ENCODE results near the gene SLC35G4.
"Not testable (repeated sequence)": the region's sequence is repeated elsewhere in the genome, so short reads cannot be mapped to it uniquely, and the experiment has no call there.

The SLC35G4 gene

DNA sequence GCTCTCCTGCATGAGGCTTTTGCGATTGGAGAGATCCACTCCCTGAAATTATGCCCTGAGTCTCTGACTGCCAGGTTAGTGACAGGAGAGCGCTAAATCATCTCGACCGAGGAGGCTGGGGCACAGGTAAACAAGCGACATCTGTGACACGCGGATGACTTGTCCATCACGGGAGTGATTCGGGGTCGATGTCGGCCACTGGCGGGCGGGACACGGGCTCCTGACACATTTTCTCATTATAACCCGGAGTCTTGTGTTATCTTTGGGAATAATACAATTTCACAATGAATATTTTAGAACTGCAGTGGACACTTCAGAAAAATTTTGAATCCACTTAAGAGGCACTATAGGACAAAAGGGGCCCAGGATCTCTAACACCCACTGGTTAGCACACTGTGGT lies 29.5 kb upstream of the SLC35G4 start:
- Histone ChIP-seq H3K4me1 (ENCODE audit: control insufficient read depth, insufficient read depth, low read length) (no peaks in the 10 kb centered on the region), H3K4me3 (ENCODE audit: low read length) (no peak overlapping the region), H3K36me3 (ENCODE audit: control insufficient read depth, insufficient read depth, low read length, severe bottlenecking) (no peaks in the 10 kb centered on the region), H3K9ac (ENCODE audit: low read length) (no peak overlapping the region), H3K9me3 (ENCODE audit: control insufficient read depth, low read length) (no peaks in the 10 kb centered on the region), H3K27me3 (replicated peaks; ENCODE audit: control insufficient read depth, insufficient read depth, low read length) (peaks cover 8% of the 10 kb centered on the region)
- no peak for DNase-seq (ENCODE audit: low read depth)

DNA sequence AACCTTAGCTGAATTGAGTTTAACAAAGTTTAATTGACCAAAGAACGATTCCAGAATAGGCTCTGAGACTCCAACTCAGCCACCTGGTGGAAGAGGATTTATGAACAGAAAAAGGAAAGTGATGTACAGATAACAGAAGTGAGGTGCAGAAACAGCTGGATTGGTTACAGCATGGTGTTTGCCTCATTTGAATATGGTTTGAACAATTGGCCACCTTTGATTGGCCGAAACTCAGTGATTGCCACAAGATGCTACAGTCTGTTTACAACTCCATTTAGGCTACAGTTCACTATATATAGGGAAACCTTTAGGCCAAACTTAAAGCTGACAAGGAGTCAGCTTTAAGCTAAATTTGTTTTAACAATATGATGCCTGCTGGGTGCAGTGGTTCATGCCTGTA lies 28.1 kb upstream of the SLC35G4 start:
- H3K36me3 ChIP-seq (ENCODE audit: control insufficient read depth, insufficient read depth, low read length, severe bottlenecking), result no peaks in the 10 kb centered on the region
- H3K4me3 ChIP-seq (ENCODE audit: low read length), result no peak overlapping the region
- no peaks in the 10 kb centered on the region for H3K9me3 ChIP-seq (ENCODE audit: control insufficient read depth, low read length)
- H3K27me3 ChIP-seq (replicated peaks; ENCODE audit: control insufficient read depth, insufficient read depth, low read length), result peaks cover 8% of the 10 kb centered on the region
- H3K4me1 ChIP-seq (ENCODE audit: control insufficient read depth, insufficient read depth, low read length), result no peaks in the 10 kb centered on the region
- no peak for DNase-seq (ENCODE audit: low read depth)
- no peak overlapping the region for H3K9ac ChIP-seq (ENCODE audit: low read length)

DNA sequence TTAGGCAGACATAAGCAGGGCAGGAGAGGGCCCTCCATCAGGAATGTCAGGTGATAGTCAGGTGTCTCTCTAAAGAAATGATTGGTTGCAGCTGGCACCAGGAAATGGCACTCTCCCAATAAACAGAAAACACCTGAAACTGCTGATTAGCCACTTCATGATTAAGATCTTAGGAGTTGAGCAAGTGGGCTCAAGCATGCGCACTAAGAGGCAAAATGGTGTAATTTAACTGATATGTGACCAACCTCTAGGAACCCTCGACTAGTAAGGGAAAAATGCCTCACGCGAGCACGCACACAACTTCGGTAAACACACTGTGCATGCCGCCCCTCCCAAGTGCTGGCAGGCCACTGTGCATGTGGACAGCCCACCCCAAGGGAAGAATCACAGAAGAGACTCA lies 23.8 kb upstream of the SLC35G4 start:
- no peak for DNase-seq (ENCODE audit: low read depth)

DNA sequence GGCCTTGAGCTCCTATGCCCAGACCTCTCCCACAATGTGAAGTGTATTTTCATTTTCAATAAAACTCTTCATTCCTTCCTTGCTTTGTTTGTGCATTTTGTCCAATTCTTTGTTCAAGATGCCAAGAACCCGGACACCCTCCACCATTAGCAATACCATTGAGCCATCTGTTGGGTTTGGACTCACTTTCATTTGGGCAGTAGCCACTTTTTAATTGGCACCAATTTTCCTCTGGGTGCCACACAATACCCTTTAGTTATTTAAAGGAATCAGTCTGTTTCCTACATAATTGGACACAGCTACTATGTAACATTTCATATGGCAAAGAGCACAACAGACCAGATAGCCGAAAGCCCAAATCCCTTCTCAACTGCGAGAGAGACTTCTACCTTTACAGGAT lies 22.5 kb upstream of the SLC35G4 start:
- H3K4me3 ChIP-seq (ENCODE audit: low read length), result no peak overlapping the region
- no peak overlapping the region for H3K9ac ChIP-seq (ENCODE audit: low read length)
- H3K36me3 ChIP-seq (ENCODE audit: control insufficient read depth, insufficient read depth, low read length, severe bottlenecking), result no peaks in the 10 kb centered on the region
- peaks cover 12% of the 10 kb centered on the region for H3K27me3 ChIP-seq (replicated peaks; ENCODE audit: control insufficient read depth, insufficient read depth, low read length)
- no peaks in the 10 kb centered on the region for H3K4me1 ChIP-seq (ENCODE audit: control insufficient read depth, insufficient read depth, low read length)
- DNase-seq (ENCODE audit: low read depth), result no peak
- no peaks in the 10 kb centered on the region for H3K9me3 ChIP-seq (ENCODE audit: control insufficient read depth, low read length)

More for the DNA sequence above, 23.8 kb upstream of the SLC35G4 start:
- Histone ChIP-seq H3K9ac (ENCODE audit: low read length) (no peak overlapping the region), H3K9me3 (ENCODE audit: control insufficient read depth, low read length) (no peaks in the 10 kb centered on the region), H3K4me3 (ENCODE audit: low read length) (no peak overlapping the region), H3K27me3 (replicated peaks; ENCODE audit: control insufficient read depth, insufficient read depth, low read length) (peaks cover 8% of the 10 kb centered on the region), H3K36me3 (ENCODE audit: control insufficient read depth, insufficient read depth, low read length, severe bottlenecking) (no peaks in the 10 kb centered on the region), H3K4me1 (ENCODE audit: control insufficient read depth, insufficient read depth, low read length) (no peaks in the 10 kb centered on the region)

DNA sequence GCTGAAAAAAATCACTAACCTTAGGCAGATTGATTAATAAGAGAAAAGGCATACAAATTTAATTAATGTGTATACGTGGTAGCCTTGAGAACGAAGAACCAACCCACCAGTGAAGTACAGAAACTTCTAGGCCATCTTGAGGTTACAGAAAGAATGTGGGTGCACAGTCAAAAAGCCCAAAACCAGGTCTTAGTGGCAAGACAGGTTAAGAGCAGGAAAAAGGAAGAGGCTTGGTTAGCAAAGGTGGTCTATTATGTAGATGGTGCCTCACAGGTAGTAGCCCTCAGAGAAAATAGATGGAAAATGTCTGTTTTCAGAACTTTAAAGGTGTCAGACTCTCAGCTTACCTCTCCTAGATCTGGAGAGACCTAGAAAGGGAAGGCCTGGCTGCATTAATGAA lies 22.0 kb upstream of the SLC35G4 start:
- no peak for DNase-seq (ENCODE audit: low read depth)
- no peaks in the 10 kb centered on the region for H3K36me3 ChIP-seq (ENCODE audit: control insufficient read depth, insufficient read depth, low read length, severe bottlenecking)
- H3K4me1 ChIP-seq (ENCODE audit: control insufficient read depth, insufficient read depth, low read length), result no peaks in the 10 kb centered on the region
- H3K9ac ChIP-seq (ENCODE audit: low read length), result no peak overlapping the region
- no peak overlapping the region for H3K4me3 ChIP-seq (ENCODE audit: low read length)
- no peaks in the 10 kb centered on the region for H3K9me3 ChIP-seq (ENCODE audit: control insufficient read depth, low read length)
- peaks cover 12% of the 10 kb centered on the region for H3K27me3 ChIP-seq (replicated peaks; ENCODE audit: control insufficient read depth, insufficient read depth, low read length)

DNA sequence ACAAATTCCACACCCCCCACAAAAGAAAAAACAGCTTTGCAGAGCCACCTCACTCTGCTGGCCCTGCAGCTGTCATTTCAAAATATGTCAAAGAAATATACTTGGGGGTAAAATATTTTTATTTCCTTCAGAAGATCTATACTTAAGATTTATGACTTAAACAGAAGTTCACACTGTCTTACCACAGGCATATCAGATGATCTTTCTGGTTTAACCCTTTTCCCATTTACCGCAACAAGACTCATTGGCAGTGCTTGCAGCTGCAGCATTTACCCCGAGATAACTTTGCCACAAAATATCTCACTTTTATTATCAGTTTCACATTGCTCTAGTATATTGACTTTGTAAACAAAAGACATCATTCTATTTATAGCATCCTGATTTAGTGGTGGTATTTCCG lies 21.6 kb upstream of the SLC35G4 start:
- peaks cover 13% of the 10 kb centered on the region for H3K27me3 ChIP-seq (replicated peaks; ENCODE audit: control insufficient read depth, insufficient read depth, low read length)
- peaks cover 3% of the 10 kb centered on the region for H3K9me3 ChIP-seq (ENCODE audit: control insufficient read depth, low read length)
- H3K4me3 ChIP-seq (ENCODE audit: low read length), result no peak overlapping the region
- H3K4me1 ChIP-seq (ENCODE audit: control insufficient read depth, insufficient read depth, low read length), result no peaks in the 10 kb centered on the region
- DNase-seq (ENCODE audit: low read depth), result no peak
- H3K36me3 ChIP-seq (ENCODE audit: control insufficient read depth, insufficient read depth, low read length, severe bottlenecking), result no peaks in the 10 kb centered on the region
- H3K9ac ChIP-seq (ENCODE audit: low read length), result no peak overlapping the region

DNA sequence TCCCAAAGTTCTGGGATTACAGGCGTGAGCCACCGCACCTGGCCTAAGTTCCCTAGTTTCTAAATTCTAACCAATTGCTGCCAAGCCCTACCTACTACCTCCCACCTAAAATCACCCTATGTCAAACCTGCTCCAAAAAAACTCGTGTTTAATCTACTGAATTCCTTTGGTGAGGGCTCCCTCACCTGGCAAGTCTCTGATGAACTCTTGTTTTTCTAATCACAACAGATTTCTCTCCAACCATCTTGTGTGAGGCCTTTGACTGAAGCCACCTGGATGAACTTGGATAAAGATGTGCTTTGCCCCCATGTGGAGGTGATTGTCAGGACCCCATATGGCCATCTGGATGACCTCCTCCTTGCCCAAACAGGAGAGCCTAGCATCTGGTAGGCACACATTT lies 17.4 kb upstream of the SLC35G4 start:
- no peak overlapping the region for H3K9ac ChIP-seq (ENCODE audit: low read length)
- H3K4me3 ChIP-seq (ENCODE audit: low read length), result no peak overlapping the region
- no peak for DNase-seq (ENCODE audit: low read depth)
- no peaks in the 10 kb centered on the region for H3K36me3 ChIP-seq (ENCODE audit: control insufficient read depth, insufficient read depth, low read length, severe bottlenecking)
- peaks cover 3% of the 10 kb centered on the region for H3K9me3 ChIP-seq (ENCODE audit: control insufficient read depth, low read length)
- peaks cover 11% of the 10 kb centered on the region for H3K27me3 ChIP-seq (replicated peaks; ENCODE audit: control insufficient read depth, insufficient read depth, low read length)
- H3K4me1 ChIP-seq (ENCODE audit: control insufficient read depth, insufficient read depth, low read length), result no peaks in the 10 kb centered on the region

DNA sequence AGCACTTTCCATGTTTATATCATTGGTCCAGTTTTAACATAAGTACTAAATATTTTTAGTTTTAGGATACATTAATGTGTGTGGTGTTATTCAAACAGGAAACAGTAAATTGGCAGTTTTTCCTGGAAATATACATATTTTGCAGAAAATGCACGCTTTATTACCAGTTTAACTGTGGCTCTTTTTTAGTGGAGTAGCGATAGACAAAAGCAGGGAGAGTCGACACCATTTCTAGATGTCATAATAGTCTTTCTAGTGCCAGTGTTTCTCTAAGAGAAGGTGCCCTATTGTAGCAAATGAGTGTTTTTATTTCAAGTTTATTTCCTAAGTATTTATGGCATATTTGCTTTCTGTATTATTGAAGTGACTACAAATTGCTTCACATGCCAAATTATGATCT lies 9.1 kb upstream of the SLC35G4 start:
- Histone ChIP-seq H3K27me3 (replicated peaks; ENCODE audit: control insufficient read depth, insufficient read depth, low read length) (peaks cover 3% of the 10 kb centered on the region), H3K9ac (ENCODE audit: low read length) (no peak overlapping the region), H3K4me3 (ENCODE audit: low read length) (no peak overlapping the region), H3K36me3 (ENCODE audit: control insufficient read depth, insufficient read depth, low read length, severe bottlenecking) (no peaks in the 10 kb centered on the region), H3K4me1 (ENCODE audit: control insufficient read depth, insufficient read depth, low read length) (peaks cover under 1% of the 10 kb centered on the region), H3K9me3 (ENCODE audit: control insufficient read depth, low read length) (peaks cover 13% of the 10 kb centered on the region)
- DNase-seq (ENCODE audit: low read depth), result no peak

DNA sequence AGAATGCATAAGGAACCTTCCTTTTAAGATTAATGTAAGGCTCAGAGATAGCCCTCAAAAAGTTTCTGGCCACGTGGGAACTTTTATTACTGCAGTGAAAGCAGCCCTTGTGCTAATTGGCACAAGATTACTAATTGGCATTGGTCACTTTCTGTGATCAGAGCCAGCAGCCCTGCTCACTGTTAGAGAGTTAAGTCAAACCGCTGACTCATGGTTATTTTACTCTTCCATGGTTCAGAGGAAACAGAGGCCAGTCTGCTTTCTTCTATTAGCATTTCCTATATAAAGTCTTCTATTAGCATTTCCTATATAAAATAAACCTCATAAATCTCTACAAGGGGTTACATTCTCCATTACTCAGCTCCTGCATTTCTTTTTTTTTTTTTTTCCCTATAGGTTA lies 1.5 kb upstream of the SLC35G4 start:
- Histone ChIP-seq H3K4me3 (ENCODE audit: low read length) (no peak overlapping the region), H3K9ac (ENCODE audit: low read length) (peak overlapping the region; percentile 49), H3K36me3 (ENCODE audit: control insufficient read depth, insufficient read depth, low read length, severe bottlenecking) (no peaks in the 10 kb centered on the region), H3K4me1 (ENCODE audit: control insufficient read depth, insufficient read depth, low read length) (peaks cover 16% of the 10 kb centered on the region), H3K27me3 (replicated peaks; ENCODE audit: control insufficient read depth, insufficient read depth, low read length) (peaks cover 3% of the 10 kb centered on the region), H3K9me3 (ENCODE audit: control insufficient read depth, low read length) (no peaks in the 10 kb centered on the region)
- peak; percentile 34 for DNase-seq (ENCODE audit: low read depth)

DNA sequence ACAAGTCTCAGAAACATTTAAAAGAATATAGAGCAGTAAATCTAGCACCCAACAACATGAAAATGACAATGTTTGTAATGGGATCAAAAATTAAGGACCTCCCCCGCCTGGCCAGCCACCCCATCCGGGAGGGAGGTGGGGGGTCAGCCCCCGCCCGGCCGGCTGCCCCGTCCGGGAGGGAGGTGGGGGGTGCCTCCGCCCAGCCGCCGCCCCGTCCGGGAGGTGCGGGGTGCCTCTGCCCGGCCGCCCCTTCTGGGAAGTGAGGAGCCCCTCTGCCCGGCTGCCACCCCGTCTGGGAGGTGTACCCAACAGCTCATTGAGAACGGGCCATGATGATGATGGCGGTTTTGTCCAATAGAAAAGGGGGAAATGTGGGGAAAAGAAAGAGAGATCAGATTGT lies 778 bp upstream of the SLC35G4 start:
- not testable (repeated sequence) for DNase-seq (ENCODE audit: low read depth); H3K9ac ChIP-seq (ENCODE audit: low read length); H3K36me3 ChIP-seq (ENCODE audit: control insufficient read depth, insufficient read depth, low read length, severe bottlenecking); H3K27me3 ChIP-seq (replicated peaks; ENCODE audit: control insufficient read depth, insufficient read depth, low read length); H3K4me3 ChIP-seq (ENCODE audit: low read length); H3K9me3 ChIP-seq (ENCODE audit: control insufficient read depth, low read length)
- H3K4me1 ChIP-seq (ENCODE audit: control insufficient read depth, insufficient read depth, low read length), result peaks cover 16% of the 10 kb centered on the region

DNA sequence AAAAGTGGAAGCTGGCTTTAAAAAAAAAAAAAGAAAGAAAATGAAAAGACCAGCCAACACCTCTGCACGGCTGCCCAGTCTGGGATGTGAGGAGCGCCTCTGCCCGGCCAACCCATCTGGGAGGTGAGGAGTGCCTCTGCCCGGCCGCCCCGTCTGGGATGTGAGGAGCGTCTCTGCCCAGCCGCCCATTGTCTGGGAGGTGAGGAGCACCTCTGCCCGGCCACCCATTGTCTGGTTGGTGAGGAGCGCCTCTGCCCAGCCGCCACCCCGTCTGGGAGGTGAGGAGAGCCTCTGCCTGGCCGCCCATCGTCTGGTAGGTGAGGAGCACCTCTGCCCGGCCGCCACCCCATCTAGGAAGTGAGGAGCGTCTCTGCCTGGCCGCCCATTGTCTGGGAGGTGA lies 3.7 kb downstream of the SLC35G4 start:
- H3K4me1 ChIP-seq (ENCODE audit: control insufficient read depth, insufficient read depth, low read length); DNase-seq (ENCODE audit: low read depth); H3K36me3 ChIP-seq (ENCODE audit: control insufficient read depth, insufficient read depth, low read length, severe bottlenecking): not testable (repeated sequence)

DNA sequence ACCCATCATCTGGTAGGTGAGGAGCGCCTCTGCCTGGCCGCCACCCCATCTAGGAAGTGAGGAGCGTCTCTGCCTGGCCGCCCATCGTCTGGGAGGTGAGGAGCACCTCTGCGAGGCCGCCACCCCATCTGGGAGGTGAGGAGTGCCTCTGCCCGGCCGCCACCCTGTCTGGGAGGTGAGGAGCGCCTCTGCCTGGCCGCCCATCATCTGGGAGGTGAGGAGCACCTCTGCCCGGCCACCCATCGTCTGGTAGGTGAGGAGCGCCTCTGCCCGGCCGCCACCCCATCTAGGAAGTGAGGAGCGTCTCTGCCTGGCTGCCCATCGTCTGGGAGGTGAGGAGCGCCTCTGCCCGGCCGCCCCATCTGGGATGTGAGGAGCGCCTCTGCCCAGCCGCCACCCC lies 4.2 kb downstream of the SLC35G4 start:
- H3K27me3 ChIP-seq (replicated peaks; ENCODE audit: control insufficient read depth, insufficient read depth, low read length); H3K4me3 ChIP-seq (ENCODE audit: low read length); DNase-seq (ENCODE audit: low read depth): not testable (repeated sequence)

More for the DNA sequence above, 3.7 kb downstream of the SLC35G4 start:
- H3K27me3 ChIP-seq (replicated peaks; ENCODE audit: control insufficient read depth, insufficient read depth, low read length); H3K4me3 ChIP-seq (ENCODE audit: low read length); H3K9ac ChIP-seq (ENCODE audit: low read length); H3K9me3 ChIP-seq (ENCODE audit: control insufficient read depth, low read length): not testable (repeated sequence)

More for the DNA sequence above, 4.2 kb downstream of the SLC35G4 start:
- not testable (repeated sequence) for H3K9ac ChIP-seq (ENCODE audit: low read length); H3K9me3 ChIP-seq (ENCODE audit: control insufficient read depth, low read length); H3K4me1 ChIP-seq (ENCODE audit: control insufficient read depth, insufficient read depth, low read length); H3K36me3 ChIP-seq (ENCODE audit: control insufficient read depth, insufficient read depth, low read length, severe bottlenecking)

All from adipocyte (in vitro differentiated cells).